K562 treated with DMSO at 1 percent for 12 hours (cell line): ENCODE data around the gene PRR32. TPM values are rescaled to one million over a fixed set of nuclear protein-coding genes. Genes with fewer than 3 reads are reported as not detected.

ENCODE experiments used
- total RNA-seq: library from RNA; unstranded; fragments of 300-600 nt; gene quantifications from 2 replicates; pipeline ENCODE4 v1.2.3, GENCODE V29; 2022; ENCODE audit not compliant: insufficient read depth

Gene PRR32
- total RNA-seq: not detected in 2 replicates

GRCh38 chrX:126819429-126819828, at the start of gene PRR32:
TSS of gene PRR32 (plus strand) at chrX:126819729. CDS start at chrX:126819844, 115 bp downstream.

